ENCODE results near the gene MICAL2.

The MICAL2 gene

DNA sequence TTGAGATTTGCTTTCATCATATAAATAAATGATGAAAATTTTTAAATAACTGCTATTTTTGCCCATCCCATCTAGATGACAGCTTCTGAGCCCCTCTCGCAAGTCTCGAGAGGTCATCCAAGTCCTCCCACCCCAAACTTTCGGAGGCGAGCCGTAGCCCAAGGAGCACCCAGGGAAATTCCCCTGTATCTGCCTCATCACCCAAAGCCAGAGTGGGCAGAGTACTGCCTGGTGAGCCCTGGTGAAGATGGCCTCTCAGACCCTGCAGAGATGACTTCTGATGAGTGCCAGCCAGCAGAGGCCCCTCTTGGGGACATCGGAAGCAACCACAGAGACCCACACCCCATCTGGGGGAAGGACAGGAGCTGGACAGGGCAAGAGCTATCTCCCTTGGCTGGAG lies 183.1 kb downstream of the MICAL2 start:
- DNase-seq, result no peak

DNA sequence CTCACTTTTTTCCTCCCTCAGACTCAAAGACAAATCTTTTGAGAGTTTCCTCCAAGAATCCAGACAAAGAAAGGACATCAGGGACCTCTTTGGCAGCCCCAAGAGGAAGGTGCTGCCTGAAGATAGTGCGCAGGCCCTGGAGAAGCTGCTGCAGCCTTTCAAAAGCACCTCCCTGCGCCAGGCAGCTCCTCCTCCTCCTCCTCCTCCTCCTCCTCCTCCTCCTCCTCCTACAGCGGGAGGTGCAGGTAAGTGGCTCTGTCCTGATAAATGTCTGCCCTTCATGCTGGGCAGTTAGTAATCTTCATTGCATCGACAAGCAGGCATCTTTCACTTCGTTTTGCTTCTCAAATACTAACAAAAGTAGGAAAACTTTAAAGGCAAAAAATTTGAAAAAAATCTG lies 184.2 kb downstream of the MICAL2 start:
- DNase-seq, result no peak

GRCh38 chr11:12295943-12296342 lies 185.6 kb downstream of the MICAL2 start:
- no peak for DNase-seq

DNA sequence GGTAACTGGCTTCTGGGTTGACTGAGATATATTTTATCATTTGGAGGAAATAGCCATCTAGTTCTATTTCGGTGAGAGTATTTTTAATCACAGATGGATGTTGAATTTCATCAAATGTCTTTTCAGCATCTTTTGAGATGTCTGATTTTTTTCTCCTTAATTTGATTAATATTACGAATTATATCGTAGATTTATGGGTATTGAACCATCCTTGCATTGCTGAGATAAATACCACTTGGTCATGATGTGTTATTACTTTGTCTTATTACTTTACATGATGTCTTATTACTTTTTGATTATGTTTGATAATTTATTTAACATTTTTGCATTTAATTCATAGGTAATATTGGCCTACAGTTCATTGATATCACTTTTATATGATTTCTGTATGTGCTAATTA lies 188.2 kb downstream of the MICAL2 start:
- no peak for DNase-seq

- no peak for DNase-seq
Measured at GRCh38 chr11:12301379-12301778, 191.0 kb downstream of the MICAL2 start.

GRCh38 chr11:12303421-12304149 lies 193.2 kb downstream of the MICAL2 start:
- DNase-seq, result no peak

DNA sequence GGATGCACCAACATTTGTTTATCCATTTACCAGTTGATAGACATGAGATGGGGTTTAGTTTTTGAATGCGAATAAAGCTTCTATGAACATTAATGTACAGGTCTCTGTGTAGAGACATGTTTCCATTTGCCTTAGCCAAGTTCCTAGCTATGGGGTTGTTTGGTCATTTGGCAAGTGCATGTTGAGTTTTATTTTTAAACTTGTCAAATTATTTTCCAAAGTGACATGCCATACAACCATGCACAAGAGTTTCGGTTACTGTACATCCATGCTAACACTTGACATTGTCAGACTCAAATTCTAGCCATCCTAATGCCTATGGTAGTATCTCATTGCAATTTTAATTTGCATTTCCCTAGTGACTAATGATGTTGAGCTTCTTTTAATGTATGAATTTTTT lies 196.4 kb downstream of the MICAL2 start:
- DNase-seq, result no peak

GRCh38 chr11:12312132-12312531 lies 201.7 kb downstream of the MICAL2 start:
- DNase-seq, result no peak
